ENCODE results near the gene ZNF783. TPM values are rescaled to one million over a fixed set of nuclear protein-coding genes. Genes with fewer than 3 reads are reported as not detected.

The ZNF783 gene
- 1 to 10 TPM; 1.5 to 4.9 (median 3.0) TPM for total RNA-seq
- long read RNA-seq, partial matches to known transcripts = 0 of 1 reads
- long read RNA-seq, other reads (novel, unspliced or antisense) = 1 of 1 reads

DNA sequence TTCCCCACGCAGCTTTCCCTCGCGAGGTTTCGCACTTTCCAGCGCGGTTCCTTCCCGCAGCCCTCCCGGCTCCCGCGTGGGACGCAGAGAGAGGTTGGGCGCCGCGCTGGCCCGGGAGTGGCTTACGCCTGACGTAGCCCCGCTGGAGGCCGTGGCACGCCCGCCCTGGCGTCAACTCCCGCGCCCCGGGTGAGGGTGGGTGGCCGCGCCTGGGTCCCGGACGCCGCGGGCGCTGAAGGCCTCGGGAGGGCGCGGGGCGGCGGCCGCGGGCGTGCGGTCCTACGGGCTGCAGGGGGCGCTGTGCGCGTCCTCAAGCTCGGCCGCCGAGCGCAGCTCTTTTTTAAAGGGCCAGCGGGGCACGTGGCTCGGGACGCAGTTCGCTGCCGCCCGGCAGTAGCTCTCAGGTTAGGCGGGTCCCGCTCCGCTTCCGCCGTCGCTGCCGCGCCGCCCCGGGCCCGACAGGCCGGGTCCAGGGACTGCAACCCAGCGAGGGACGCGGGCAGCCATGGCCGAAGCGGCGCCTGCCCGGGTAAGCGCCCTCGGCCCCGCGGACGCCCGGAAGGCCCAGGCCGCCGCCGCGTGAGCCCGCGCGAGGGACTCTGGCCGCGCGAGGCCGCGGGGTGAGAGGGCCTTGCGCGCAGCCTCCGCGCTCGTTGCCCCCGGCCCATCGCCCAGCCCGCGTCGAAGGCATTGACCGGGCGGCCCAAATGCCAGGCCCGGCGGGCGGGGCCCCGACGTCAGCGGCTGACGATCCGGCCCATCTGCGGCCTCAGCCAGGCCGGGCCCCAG lies at the start of gene ZNF783:
ZNF783 (plus strand) TSS at position 368 of the 789 bp plus-strand sequence; CDS start at position 506, 138 bp downstream.
- Histone ChIP-seq H3K4me1 (no peaks in the 10 kb centered on the region), H3K27me3 (no peaks in the 10 kb centered on the region), H3K4me3 (peak within 1 kb of the TSS; percentile 46 to 59 (median 47)), H3K36me3 (peaks cover 0 to 7% (median 3%) of the 10 kb centered on the region in 4 donors), H3K9me3 (no peaks in the 10 kb centered on the region), H3K27ac (peak within 1 kb of the TSS; percentile 53 to 80 (median 73))
- intact Hi-C loops (cut with DNase I) = no loop called here
- DNase-seq = peak; percentile 87 to 90 (median 87)
- ATAC-seq = peak; percentile 95 to 98 (median 96)
- 0% methylated on average over 5 of the region's 115 CpGs for WGBS (ENCODE audit: insufficient coverage, low coverage, low lambda C conversion rate, missing lambda C conversion rate)
- peak; percentile 37 for TF ChIP-seq POLR2A (IDR thresholded peaks at IDR 0.05)
- TF ChIP-seq, protein P1, sequence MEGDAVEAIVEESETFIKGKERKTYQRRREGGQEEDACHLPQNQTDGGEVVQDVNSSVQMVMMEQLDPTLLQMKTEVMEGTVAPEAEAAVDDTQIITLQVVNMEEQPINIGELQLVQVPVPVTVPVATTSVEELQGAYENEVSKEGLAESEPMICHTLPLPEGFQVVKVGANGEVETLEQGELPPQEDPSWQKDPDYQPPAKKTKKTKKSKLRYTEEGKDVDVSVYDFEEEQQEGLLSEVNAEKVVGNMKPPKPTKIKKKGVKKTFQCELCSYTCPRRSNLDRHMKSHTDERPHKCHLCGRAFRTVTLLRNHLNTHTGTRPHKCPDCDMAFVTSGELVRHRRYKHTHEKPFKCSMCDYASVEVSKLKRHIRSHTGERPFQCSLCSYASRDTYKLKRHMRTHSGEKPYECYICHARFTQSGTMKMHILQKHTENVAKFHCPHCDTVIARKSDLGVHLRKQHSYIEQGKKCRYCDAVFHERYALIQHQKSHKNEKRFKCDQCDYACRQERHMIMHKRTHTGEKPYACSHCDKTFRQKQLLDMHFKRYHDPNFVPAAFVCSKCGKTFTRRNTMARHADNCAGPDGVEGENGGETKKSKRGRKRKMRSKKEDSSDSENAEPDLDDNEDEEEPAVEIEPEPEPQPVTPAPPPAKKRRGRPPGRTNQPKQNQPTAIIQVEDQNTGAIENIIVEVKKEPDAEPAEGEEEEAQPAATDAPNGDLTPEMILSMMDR (IDR thresholded peaks at IDR 0.05) = peak; percentile 88 to 99 (median 92)

DNA sequence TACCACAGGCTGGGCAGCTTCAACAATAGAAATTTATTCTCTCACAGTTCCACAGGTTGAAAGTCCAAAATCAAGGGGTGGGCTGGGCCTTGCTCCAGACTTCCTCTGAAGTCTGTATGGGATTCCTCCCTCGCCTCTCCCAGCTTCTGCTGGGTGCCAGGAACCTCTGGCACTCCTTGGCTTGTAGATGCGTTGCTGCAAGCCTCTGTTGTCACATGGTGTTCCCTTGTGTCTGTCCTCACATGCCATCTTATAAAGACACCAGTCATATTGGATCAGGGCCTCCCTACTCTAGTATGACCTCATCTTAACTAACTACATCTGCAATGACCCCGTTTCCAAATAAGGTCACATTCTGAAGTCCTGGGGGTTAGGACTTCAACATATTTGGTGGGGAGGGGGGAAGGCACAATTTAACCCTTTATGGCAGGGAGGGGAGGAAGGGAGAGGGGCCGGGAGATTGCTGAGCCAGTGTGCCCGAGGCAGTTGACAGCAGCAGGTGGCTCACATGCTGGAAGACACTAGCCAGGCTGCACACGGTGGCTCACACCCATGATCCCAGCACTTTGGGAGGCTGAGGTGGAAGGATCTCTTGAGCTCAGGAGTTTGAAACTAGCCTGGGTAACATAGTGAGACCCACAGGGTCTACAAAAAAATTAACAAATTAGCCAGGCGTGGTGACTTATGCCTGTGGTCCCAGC lies 47.8 kb upstream of the ZNF783 start:
- intact Hi-C loops (cut with DNase I) = no loop called here
- Histone ChIP-seq H3K4me3 (no peak overlapping the region), H3K9me3 (no peaks in the 10 kb centered on the region), H3K27ac (no peak overlapping the region), H3K4me1 (no peaks in the 10 kb centered on the region), H3K36me3 (peaks cover 0 to 78% (median 40%) of the 10 kb centered on the region in 4 donors), H3K27me3 (no peaks in the 10 kb centered on the region)
- no peak for DNase-seq
- WGBS (ENCODE audit: insufficient coverage, low coverage, low lambda C conversion rate, missing lambda C conversion rate) = 64% methylated on average over 5 of the region's 7 CpGs
- ATAC-seq = peak in 2 of 4 donors; percentile 35 to 44
- no peak for TF ChIP-seq POLR2A (IDR thresholded peaks at IDR 0.05)
- TF ChIP-seq, protein P1 (IDR thresholded peaks at IDR 0.05) = no peak

DNA sequence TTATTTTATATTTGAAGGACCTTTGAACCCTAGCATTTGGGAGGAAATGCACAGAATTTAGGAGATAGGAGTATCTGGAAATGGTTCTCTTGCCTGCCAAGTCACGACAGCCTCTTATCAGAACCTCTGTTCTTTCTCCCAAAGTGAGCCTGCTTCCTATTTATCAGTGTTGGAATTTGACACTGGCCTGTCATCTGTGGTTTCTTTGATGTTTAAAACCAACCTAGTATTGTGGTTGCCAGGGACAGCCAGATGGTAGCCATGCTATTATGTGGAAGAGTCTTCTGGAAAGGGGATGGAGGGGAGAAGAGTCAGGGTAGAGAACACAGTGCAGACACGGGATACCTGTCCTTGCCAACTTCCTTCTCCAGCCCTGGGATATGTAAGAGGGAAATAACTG lies 45.6 kb upstream of the ZNF783 start:
- no peak overlapping the region for H3K4me3 ChIP-seq
- peaks cover 0 to 71% (median 26%) of the 10 kb centered on the region in 4 donors for H3K36me3 ChIP-seq
- no peak for DNase-seq
- H3K9me3 ChIP-seq = no peaks in the 10 kb centered on the region
- WGBS (ENCODE audit: insufficient coverage, low coverage, low lambda C conversion rate, missing lambda C conversion rate) = 50% methylated on average over 2 of the region's 2 CpGs
- no peak for ATAC-seq
- intact Hi-C loops (cut with DNase I) = no loop called here
- no peaks in the 10 kb centered on the region for H3K27me3 ChIP-seq
- TF ChIP-seq POLR2A (IDR thresholded peaks at IDR 0.05) = no peak
- TF ChIP-seq, protein P1 (IDR thresholded peaks at IDR 0.05) = no peak
- H3K27ac ChIP-seq = no peak overlapping the region
- no peaks in the 10 kb centered on the region for H3K4me1 ChIP-seq

DNA sequence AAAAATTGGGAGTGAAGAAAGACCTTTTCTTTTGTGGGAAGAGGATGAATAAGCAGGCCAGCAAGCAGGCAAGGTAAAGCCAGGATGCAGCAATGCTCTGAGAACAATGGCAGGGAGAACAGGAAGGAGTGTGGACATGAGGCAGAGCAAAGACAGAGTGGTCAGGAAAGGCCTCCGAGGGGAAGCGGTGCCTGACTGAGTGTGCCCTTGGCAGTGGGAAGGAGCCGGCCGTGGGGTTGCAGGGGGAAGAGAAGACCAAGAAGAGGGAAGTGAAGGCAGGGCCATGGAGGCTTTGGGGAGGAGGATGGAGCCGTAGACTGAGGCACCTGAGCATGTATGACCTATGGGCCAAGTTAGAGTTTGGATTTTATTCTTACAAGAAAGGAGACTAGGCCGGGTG lies 44.4 kb upstream of the ZNF783 start:
- no peak overlapping the region for H3K27ac ChIP-seq
- peaks cover 0 to 64% (median 20%) of the 10 kb centered on the region in 4 donors for H3K36me3 ChIP-seq
- intact Hi-C loops (cut with DNase I) = no loop called here
- no peak for DNase-seq
- TF ChIP-seq, protein P1 (IDR thresholded peaks at IDR 0.05) = no peak
- no peak for TF ChIP-seq POLR2A (IDR thresholded peaks at IDR 0.05)
- 80% methylated on average over 5 of the region's 6 CpGs for WGBS (ENCODE audit: insufficient coverage, low coverage, low lambda C conversion rate, missing lambda C conversion rate)
- no peak overlapping the region for H3K4me3 ChIP-seq
- no peaks in the 10 kb centered on the region for H3K4me1 ChIP-seq
- no peaks in the 10 kb centered on the region for H3K9me3 ChIP-seq
- no peak for ATAC-seq
- H3K27me3 ChIP-seq = no peaks in the 10 kb centered on the region
